ENCODE results near the gene SEPSECS.

DNA sequence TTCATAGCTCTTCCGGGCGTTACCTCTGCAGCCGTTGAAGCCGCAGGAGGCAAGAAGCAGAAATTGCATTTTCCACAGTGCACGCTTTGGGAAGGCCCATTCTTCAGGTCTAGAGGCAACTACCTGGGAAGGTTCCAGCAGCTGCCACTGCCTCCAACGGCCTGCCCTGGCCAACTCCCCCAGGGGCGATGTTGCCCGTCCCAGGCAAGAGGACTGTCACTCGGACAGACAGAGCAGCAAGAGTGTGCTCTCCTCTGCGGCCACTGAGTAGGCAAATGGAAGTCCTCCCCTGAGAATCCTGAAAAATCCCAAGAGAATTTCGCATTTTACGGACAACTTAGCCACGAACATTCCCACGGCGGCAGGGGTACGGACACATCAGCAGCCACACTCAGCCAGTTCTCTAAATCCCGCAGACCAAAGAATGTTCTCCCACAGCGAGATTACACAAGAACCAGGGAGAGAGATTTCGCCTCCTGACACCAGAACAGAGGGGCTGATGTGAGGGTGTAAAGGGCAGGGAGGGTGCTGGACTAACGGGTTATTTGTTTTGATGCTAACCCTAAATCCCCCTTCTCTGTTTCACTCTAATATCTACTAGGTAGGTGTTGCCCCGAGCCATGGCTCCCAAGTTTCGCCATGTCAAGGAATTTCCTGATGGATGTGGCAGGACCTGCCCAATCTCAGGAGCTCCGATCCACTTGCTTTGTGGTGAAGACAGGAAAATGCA, 63.8 kb downstream of the SEPSECS start:
- TF ChIP-seq CHD1 (IDR thresholded peaks at IDR 0.05; ENCODE audit: low read depth, low read length) (no peak), BCL11A (IDR thresholded peaks at IDR 0.05; ENCODE audit: low read depth in 2 of 2, low read length in 2 of 2) (no peak), NRF1 (IDR thresholded peaks at IDR 0.05; ENCODE audit: low read depth, low read length) (no peak), EZH2 (IDR thresholded peaks at IDR 0.05; ENCODE audit: low read depth, low read length, severe bottlenecking) (no peak), GABPA (IDR thresholded peaks at IDR 0.05; ENCODE audit: borderline replicate concordance, insufficient read depth, low read length) (no peak), POLR2AphosphoS5 (IDR thresholded peaks at IDR 0.05; ENCODE audit: low read depth, low read length) (no peak), HDAC2 (IDR thresholded peaks at IDR 0.05; ENCODE audit: borderline replicate concordance in 1 of 2, low read depth in 2 of 2, low read length in 2 of 2) (no peak), EP300 (IDR thresholded peaks at IDR 0.05; ENCODE audit: borderline replicate concordance in 1 of 2, low read depth in 2 of 2, low read length in 2 of 2) (no peak), SP2 (IDR thresholded peaks at IDR 0.05; ENCODE audit: low read length) (no peak), POLR2A (IDR thresholded peaks at IDR 0.05; ENCODE audit: control extremely low read depth in 1 of 2, low read depth in 2 of 2, low read length in 2 of 2) (no peak)
- TF ChIP-seq, protein P1, sequence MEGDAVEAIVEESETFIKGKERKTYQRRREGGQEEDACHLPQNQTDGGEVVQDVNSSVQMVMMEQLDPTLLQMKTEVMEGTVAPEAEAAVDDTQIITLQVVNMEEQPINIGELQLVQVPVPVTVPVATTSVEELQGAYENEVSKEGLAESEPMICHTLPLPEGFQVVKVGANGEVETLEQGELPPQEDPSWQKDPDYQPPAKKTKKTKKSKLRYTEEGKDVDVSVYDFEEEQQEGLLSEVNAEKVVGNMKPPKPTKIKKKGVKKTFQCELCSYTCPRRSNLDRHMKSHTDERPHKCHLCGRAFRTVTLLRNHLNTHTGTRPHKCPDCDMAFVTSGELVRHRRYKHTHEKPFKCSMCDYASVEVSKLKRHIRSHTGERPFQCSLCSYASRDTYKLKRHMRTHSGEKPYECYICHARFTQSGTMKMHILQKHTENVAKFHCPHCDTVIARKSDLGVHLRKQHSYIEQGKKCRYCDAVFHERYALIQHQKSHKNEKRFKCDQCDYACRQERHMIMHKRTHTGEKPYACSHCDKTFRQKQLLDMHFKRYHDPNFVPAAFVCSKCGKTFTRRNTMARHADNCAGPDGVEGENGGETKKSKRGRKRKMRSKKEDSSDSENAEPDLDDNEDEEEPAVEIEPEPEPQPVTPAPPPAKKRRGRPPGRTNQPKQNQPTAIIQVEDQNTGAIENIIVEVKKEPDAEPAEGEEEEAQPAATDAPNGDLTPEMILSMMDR (IDR thresholded peaks at IDR 0.05; ENCODE audit: control extremely low read depth in 1 of 3, insufficient read depth in 1 of 3, low read depth in 1 of 3, low read length in 3 of 3), result no peak

Measured in H1 (cell line).